Activated CD4-positive, alpha-beta T cell treated with anti-CD3 and anti-CD28 coated beads, Interleukin-2, amount 50 U/mL, for 4 hours (primary cell): ENCODE measurements around the gene LMO7.

ENCODE experiments used
- DNase-seq, 2 experiments: peaks; one replicate each; pipeline ENCODE4 v3.0.0-alpha.2; 2020

Gene LMO7

DNA sequence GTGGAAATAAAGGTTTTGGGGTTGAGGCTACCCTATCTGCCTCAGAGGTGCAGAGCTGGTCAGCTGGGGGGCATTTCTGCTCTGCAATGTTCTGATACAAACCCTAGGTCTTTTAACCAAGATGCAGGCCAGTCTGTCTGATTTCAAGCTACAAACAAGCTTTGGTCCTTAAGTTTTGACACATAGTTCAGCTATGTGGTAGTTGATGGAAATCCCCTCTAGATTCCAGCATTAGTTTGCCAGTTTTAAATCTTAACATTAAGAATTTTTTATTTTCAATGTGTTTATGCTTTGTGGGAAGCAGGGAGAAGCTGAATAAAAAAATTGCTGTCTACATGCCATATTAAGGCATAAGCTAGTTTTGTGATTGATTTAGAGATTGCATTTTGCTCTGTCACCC is 225.7 kb downstream of the LMO7 start:
- no peak for DNase-seq

DNA sequence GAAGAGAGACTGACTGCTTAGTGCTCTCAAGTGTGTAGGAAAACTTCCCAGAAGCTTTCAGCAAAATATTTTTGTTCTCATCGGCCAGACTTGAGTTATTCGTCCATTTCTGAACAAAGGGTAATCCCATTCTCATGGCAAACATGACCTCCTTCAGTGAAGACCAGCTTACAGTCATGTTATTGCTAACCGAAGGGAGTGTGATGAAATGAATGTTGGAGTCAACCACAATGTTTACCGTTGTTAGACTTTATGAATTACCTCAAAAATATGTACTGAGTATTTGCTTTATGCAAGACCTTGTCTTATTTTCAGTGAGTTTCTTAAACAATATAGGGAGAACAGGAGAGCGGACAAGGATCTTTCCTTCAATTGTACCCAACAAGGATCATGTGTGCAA is 228.6 kb downstream of the LMO7 start:
- no peak for DNase-seq

DNA sequence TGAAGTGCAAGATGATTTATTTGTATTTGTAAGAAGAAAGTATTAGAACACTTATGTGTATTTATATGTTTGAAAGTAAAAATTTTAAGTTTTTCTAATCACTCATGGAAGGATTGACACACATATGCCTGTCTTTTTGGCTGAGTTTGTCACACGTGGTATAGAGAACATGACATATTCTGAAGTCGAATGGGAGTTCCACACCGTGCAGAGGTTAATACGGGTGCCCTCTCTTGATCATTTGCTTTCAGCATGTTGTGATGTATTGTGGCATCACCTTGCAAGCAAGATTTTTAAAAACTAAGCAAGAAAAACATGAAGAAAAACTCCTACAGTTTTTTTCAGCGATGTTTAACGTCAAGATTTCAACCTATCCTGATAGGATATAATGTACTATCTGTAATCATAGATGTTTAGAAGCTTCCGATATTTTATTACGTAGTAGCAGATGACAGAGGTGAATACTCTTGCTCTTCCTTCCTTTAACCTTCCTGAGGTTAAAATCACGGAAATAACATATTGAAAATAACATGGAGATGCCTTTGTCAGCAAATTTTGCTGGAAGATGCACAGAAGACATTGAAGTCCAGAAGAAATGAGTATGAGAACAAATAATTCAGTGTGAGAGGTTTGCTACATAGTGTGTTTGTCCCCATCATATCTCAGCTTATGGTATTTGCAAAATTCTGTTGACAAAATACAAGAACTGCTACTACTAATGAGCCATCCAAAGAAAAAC is 231.4 kb downstream of the LMO7 start:
- DNase-seq = no peak

DNA sequence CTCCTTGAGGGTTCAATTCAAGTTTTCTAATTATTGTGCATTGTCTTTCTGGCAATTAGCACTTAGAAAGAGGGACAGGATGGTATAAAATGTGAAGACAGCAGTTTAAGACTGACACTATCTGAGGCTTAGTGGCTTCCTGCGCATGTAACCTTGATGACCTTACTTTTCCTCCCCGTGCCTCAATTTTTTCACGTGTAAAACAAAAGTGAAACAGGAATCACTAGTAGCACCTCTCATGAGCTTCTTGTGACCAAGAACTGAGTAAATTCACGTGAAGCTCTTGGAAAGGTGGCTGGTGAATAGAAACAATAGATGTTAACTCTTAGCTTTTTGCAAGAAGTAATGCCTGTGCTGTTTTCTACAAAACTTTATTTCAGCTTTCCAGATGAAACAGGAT is 233.9 kb downstream of the LMO7 start:
- no peak for DNase-seq

DNA sequence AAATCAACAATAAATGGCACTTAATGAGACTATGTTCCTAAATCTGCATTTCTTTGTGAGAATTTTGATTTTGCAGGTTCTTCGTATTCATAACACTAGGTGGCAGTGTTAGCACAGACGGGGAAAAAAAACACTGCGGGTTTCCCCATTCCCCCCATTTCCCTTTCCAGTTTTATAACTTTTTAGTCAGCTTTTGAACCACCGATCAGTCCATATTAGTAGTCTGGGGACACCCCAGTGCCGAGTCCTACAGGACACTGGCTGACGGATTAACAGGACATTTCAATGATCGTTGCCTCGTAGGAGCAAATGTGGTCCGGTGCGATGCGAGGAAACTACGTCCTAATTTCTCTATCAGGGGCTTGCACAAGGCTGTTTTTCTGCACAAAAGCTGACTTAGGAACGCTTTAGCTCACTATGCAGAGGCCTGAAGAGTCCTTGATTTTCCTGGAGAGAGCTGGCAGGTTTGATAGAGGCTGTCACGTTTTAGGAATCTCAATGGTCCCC is 234.3 kb downstream of the LMO7 start:
- DNase-seq = no peak

DNA sequence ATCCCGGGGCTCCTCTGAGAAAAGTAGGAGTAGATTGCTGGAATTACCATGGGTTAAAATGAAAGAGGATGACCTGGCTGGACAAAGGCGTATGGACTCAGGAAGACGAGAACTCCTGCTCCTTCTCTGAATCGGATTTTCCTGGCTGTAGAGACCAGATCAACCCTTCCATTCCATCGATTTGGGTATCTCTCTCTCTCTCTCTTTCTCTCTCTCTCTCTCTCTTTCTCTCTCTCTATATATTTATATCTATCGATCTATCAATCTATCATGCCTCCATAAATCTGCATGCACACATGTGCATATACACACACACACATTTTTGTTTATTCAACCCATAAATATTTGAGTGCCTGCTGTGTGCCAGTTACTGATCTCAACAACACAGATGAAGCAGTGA is 234.9 kb downstream of the LMO7 start:
- no peak for DNase-seq

DNA sequence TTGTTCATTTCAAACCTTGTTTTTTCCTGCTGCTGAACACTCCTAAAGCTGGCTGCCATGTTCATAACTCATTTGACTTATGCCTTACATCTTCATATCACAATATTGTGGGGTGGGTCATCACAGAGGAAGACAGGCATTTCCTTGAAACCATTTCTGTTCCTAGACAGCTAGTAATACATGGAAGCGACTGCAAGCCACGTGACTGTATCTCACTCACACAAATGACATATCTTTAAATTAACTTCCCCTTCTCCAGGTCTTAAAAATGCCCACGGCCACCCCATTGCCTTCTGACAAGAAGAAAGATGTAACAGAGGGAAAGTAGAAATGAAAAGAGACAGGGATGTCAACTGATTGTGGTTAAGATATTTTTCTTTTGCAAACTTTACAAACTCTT is 236.8 kb downstream of the LMO7 start:
- DNase-seq = no peak

DNA sequence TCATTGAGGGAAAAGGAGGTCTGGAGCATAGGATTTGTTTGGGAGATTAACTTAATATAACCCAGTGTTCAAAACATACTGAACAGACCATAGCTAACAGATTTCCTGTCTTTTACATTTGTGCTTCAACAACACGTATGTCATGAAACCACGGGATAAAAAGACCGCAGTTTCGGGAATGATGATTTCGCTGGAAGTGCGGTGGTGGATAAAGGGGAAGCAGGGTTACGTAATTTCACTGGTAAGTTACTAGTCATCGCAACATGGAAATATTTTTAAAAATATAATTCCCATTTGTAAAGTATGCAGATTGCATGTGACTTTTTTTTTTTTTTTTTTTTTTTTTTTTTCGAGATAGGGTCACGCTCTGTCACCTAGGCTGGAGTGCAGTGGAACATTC is 237.4 kb downstream of the LMO7 start:
- DNase-seq = no peak

DNA sequence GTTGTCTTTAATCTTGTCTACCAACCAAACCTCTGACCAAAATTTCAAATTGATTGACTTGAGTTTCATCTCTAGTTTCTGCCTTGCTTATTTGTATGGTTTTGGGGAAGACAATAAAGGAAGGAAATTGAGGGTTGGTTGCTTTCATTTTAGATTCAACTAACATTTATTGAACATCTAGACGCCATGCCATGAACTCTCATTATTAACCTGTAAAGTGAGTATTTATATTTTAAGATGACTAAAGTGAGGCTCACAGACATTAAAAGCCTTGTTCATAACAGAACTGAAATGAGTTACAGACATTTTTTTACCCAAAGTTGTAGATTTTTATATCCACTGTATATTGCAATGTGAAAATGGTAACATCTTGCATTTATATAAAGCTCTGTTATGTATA is 239.3 kb downstream of the LMO7 start:
- no peak for DNase-seq

DNA sequence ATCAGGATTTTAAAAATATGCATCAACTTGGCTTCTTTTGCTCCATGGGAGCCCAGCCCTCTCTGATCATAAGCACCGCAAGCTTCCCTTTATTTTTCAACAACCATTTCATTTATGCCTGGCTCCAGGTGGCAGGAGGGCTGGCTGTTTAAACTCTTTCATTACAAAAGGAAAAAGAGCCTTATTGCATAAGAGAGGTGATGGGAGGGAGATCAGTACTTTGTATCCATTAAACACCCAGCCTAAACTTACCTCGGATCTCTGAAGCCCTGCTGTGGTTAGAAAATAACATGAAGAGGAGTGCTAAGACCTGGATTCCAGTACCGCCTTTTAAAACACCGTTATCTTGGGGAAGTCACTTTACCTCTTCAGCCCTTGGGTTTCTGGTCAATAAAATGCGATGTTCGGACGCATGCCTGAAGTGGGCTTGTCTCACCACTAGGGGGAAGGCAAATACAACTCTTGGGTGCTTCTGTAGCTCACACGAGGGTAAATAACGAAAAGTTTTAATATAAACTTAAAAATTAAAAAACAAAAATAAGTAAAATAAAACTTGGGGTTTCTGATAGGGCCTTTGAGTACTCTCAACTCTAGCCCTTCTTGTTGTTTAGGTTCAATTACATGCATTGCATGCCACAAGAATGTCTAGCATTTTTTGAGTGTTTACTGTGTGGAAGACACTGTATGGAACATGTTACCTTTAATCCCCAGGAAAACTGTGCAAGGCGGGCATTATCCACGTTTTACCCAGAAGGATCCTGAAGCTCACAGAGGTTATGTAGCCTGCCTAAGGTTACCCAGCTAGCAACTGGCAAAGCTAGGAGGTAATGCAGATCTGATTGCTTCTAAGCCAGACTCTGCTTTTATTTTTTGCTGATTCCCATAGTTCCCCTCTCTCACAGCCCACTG is 240.3 kb downstream of the LMO7 start:
- peak; percentile 31 to 32 for DNase-seq

DNA sequence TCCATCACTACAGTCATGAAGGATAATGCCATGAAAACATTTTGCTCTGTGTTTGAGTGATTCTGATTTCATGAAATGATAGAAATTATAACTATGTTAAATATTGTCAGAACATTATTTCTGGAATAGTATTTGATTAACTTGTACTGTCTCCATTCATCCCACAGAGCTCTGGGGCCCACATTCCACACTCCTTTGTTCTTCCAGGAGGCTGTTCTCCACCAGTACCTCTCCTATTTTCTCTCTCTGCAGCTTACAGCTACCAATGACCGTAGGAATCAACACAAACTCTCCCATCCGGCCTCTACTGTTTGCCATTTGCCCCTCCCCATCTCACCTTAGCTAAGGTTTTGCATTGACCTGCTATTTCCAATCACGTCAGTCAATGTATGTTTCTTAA is 240.9 kb downstream of the LMO7 start:
- DNase-seq = no peak

DNA sequence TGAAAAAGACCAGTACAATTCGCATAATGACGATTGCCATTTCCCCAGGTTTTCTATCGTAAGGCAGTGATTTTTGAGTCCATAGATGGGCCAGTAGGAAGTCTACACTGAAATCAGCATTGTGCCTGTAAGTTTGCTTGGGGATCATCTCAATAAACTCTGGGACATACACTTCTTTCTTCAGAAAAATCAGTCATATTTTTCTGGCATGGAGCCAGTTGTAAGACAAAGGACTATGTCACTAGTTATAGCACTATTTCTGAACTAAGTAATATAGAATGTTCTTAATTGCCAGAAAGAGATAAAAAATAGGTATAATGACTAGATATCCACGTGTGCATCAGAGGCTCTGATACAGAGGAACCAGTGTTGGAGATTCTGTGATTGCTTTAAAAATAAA is 243.5 kb downstream of the LMO7 start:
- DNase-seq = no peak

DNA sequence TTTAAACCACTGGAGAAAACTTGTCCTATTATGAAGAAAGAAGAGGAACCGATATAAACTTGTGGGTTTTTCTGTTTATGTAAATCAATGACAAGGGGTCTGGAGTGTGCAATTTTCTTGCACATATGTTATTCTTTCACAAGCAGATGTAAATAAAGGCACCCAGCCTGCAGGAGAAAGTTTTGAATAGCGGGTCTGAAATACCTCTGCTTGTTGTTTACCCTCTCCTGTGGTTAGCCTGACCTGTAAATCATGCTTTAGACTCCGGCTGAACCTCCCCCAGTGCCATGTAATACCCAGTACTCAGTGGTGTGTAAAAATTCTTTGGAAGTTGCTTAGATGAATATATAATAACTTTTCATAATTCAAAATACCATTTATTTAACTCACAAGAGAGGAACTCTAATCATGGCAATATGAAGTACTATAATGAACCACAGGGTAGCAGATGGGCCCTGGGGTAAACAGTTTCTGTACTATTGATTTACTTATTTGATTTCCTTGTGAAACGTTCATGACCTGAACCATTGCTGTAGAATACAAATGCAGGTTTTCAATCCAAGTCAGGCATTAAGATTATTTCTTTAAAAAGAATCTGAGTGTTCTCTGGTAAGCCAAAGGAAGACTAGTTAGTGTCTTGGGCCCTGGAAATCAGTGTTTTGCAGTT is 245.1 kb downstream of the LMO7 start:
- no peak for DNase-seq

DNA sequence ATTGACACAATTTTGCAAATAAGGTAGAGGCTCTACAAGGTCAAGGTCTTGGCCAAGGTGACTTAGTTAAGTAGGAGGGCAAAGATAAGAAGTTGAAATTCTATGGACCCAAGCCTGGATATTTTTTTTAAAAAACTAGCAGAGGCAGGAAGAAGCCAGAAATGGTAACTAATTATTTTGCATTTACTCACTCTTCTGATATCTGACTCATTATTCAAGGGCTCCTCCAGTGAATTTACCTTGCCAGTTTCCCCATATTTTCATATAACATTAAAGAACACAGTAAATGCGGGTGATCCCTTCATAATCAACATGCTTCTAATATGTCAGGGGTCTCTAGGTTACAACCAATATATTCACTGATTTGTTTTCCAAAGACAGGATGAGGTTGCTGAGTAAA is 246.1 kb downstream of the LMO7 start:
- no peak for DNase-seq

DNA sequence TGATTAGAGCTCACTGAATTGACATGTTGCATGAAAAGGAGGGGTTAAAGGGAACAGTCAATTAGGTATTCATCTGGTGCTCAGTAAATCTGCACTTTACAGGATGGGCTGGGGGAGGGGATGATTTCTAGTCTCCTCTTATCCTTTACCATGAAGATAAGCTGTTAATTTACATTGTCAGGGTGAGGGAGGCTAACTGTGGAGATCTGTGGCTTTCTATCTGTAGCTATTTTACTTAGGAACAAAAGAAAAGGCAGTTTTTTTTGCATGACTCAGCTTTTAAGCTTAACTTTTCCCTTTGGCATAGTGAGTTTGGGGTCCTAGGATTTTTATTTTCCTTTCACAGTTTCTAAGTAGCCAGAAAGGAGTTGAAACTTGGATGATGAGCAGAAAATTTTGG is 253.3 kb downstream of the LMO7 start:
- DNase-seq = no peak

DNA sequence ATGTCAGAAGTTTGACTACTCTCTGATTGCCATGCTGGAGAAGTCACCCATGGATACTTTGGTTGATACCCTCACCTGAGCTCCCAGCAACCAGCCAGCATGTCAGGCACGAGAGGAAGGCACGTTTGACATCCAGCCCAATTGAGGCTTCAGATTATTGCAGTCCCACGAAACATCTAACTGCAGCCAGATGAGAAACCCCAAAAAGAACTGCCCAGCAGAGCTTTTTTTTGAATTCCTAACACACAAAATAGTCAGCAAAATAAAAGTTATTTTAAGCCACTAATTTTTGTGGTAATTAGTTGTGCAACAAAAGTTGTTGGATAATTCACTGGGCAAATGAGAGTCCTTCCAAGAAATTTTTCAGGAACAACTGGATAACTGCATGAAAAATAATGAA is 259.0 kb downstream of the LMO7 start:
- no peak for DNase-seq

DNA sequence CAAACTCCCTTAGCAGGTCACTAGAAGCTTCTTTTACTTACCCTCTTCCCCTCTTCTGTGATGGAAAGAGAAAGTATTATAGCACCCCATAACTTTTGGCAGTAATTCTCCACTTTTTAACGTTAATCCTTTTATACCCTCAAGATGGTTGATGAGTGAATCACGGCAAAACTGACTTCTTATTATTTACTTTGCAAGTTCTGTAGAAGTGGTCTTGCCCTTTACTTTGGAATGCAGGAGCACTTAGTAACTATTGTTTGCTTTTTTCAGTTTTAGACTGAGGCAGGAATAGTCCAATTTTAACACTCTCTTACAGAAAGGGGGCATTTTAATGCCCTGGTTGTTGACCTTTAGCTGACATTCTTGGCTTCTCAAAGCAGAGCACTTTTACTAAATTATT is 260.1 kb downstream of the LMO7 start:
- DNase-seq = no peak

DNA sequence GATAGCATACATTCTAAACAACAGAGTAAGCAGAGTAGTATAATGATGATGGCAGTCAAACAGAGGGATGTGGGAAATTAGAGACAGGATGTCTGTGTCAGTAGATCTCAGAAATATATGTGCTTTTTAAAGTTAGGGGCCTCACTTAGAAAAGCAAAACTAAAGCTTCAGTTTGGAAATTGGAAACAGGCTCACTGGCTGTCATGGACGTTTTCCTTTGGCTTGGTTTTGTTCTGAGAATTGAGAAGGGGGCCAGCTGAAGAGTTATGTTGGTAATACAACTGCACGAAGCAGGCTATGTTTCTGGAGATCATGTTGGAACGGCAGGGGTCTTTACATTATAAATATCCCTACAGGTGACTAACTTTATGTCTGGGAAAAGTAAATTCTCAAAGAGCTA is 261.3 kb downstream of the LMO7 start:
- no peak for DNase-seq

DNA sequence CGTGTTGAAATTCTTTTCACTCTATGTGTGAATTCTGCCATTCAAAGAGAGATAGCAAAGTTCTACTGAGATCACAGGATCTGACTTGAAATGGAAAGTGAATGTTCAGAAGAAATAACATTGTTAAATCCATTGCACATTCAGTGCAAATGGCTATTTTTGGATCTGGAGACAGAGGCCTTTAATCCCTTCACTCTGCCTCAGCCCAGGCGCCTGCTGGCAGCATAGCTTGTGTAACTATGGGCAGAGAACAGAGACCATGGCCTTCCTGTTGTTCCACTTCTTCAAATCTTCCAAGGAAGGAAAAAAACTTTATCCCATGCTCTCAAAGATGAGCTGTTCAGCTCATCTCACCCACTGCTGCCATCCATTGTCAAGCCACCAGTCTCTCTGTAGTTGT is 265.4 kb downstream of the LMO7 start:
- no peak for DNase-seq

DNA sequence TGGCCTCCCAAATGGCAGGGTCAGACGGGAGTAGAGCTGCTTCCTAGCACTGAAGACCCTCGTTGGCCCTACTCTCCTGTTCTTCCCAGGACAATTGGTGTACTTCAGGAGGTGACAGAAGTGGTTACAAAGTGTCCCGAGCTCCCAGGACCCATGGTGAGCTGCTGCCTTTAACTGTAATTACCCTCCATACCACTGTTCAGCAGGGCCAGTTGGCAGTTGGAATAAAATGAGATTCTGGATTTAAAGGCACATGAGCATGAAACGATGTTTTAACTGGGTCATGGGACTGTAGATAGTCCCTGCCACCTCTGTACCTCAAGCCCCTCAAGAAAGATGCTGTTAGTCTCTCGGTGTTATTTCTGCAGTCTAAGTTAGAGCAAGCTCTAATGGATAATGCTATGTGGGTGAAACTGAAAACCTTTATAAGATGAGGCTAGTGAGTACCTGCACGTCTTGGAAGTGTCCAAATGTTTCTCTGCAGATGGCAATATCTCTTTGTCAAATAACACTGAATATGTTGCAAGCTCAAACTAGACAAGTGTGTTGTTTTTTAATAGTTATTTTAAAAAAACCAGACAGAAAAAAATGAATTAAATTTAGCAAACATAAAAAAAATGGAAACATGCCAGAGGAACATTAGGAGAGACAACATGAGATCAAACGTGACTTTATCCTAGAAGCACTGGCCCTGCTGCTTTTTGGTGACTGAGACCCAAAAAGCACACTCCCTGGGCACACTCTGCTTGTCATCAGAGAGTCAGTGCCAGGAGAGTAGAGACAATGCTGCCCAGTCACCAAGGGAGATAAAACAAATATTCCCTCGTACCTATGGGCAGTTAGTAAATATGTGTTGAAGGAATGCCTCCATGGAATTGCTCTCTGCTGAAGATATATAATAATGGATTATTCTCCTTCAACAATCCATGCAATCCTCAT is 266.3 kb downstream of the LMO7 start:
- no peak for DNase-seq

DNA sequence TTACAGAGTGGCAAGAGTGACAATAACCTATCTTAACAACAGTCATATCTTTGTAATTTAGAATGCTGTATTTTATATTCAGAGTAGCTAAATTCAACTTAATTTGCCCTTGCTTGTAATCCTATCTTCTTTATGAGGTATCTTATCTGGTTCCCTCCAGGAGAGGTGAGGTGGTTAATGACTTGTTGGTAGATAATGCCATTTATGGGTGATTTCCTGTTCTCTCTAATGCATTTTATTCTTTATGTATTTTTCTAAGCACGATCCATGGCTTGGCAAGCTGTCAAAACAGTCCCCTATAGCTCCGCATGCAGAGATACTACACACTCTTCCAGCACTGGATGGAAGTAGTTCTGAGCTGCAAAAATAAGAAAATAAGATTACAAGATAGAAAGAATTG is 267.9 kb downstream of the LMO7 start:
- DNase-seq = no peak

DNA sequence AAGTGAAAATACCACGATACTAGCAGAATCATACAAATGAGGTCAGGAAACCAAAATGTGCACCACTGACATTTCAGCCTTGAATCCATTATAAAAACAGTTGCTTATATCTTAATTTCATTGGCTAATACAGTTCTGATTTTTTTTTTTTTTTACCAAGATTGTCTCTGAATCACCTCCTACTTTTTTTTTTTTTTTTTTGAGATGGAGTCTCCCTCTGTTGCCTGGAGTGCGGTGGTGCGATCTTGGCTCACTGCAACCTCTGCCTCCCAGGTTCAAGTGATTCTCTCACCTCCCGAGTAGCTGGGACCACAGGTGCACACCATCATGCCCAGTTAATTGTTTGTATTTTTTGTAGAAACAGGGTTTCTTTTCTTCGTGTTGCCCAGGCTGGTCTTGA is 270.2 kb downstream of the LMO7 start:
- no peak for DNase-seq

DNA sequence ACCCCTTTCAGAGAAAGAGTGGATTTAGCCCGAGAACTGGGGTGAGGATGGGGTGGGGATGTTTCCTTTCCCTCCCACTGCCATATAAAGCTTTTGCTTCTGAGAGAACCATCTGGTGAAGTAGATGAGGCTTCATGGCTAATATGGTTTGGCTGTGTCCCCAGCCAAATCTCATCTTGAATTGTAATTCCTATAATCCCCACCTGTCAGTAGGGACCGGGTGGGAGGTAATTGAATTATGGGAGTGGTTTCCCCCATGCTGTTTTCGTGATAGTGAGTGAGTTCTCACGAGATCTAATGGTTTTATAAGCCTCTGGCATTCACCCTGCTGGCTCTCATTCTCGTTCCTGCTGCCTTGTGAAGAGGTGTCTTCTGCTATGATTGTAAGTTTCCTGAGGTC is 270.9 kb downstream of the LMO7 start:
- no peak for DNase-seq
